Measurements from ENCODE around the gene TBK1.

DNA sequence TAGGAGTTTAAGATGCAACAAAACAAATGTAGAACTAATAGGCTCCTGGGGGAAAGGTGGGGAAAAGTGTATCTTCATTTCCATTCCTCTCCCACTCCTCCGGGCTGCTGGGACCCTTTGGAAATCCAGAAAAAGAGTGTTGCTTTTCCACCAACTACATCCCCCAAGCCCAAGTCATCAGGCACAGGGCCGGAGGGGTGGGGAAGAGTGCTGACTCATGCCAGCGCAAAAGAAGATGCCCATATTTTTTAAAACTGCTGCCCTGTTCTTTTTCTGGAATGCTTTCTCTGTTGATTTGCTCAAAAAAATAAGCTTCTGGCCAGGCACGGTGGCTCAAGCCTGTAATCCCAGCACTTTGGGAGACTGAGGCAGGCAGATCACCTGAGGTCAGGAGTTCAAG is 70.9 kb downstream of the TBK1 start:
- TF ChIP-seq POLR2AphosphoS5 (IDR thresholded peaks at IDR 0.05): no peak
- TF ChIP-seq, protein P1, sequence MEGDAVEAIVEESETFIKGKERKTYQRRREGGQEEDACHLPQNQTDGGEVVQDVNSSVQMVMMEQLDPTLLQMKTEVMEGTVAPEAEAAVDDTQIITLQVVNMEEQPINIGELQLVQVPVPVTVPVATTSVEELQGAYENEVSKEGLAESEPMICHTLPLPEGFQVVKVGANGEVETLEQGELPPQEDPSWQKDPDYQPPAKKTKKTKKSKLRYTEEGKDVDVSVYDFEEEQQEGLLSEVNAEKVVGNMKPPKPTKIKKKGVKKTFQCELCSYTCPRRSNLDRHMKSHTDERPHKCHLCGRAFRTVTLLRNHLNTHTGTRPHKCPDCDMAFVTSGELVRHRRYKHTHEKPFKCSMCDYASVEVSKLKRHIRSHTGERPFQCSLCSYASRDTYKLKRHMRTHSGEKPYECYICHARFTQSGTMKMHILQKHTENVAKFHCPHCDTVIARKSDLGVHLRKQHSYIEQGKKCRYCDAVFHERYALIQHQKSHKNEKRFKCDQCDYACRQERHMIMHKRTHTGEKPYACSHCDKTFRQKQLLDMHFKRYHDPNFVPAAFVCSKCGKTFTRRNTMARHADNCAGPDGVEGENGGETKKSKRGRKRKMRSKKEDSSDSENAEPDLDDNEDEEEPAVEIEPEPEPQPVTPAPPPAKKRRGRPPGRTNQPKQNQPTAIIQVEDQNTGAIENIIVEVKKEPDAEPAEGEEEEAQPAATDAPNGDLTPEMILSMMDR (IDR thresholded peaks at IDR 0.05): no peak
- TF ChIP-seq POLR2A (IDR thresholded peaks at IDR 0.05): no peak
